HEK293 (cell line): ENCODE data around the gene AMPD3.

Experiments
- CTCF ChIA-PET: fragments of 350-600 bp; formaldehyde crosslinking; extraction: SDS; loops from one replicate; lab custom pipeline; 2021; ENCODE audit warnings: antibody characterized with exemption; lab: Yijun Ruan, JAX
- POLR2A ChIA-PET: fragments of 300-600 bp; formaldehyde crosslinking; extraction: SDS; loops from one replicate; lab custom pipeline; 2020; ENCODE audit warnings: antibody characterized with exemption, inconsistent platforms; lab: Yijun Ruan, JAX
- H3K27ac ChIP-seq: fragments of 200-500 bp; sonication (Bioruptor generic); 2 replicates; pipeline ENCODE4 v1.5.1; 2014; ENCODE audit warnings: low read depth, low read length, control low read depth, inconsistent platforms; ENCODE audit errors: extremely low read depth
- H3K36me3 ChIP-seq, 2 experiments: fragments of 200-500 bp in 1 of 2; sonication (Bioruptor generic) in 1 of 2; 1 replicate in 1 of 2; 2 replicates in 1 of 2; pipeline ENCODE4 v1.5.1; 2014 to 2017; ENCODE audit warnings: inconsistent platforms in 2 of 2, low read length in 2 of 2; ENCODE audit not compliant: control insufficient read depth in 2 of 2, insufficient read depth in 1 of 2
- H3K4me1 ChIP-seq: fragments of 200-500 bp; sonication (Bioruptor generic); 2 replicates; pipeline ENCODE4 v1.5.1; 2014; ENCODE audit warnings: mild to moderate bottlenecking, low read length, inconsistent platforms; ENCODE audit not compliant: control insufficient read depth, insufficient read depth
- H3K4me3 ChIP-seq: 2 replicates; pipeline ENCODE4 v1.5.1; 2011; ENCODE audit warnings: low read depth, mild to moderate bottlenecking, control low read depth, low read length, moderate library complexity
- H3K9me3 ChIP-seq: fragments of 200-500 bp; sonication (Bioruptor generic); 2 replicates; pipeline ENCODE4 v1.5.1; 2014; ENCODE audit warnings: low read depth, low read length, inconsistent platforms; ENCODE audit not compliant: control insufficient read depth, insufficient read depth
- INSM2 ChIP-seq: fragments of 450-650 bp; formaldehyde crosslinking; IDR thresholded peaks from 2 replicates; pipeline ENCODE4 v1.5.1; 2016; ENCODE audit warnings: missing biosample characterization, missing genetic modification characterization
- SCRT2 ChIP-seq: fragments of 450-650 bp; formaldehyde crosslinking; IDR thresholded peaks from 2 replicates; pipeline ENCODE4 v1.5.1; 2016; ENCODE audit warnings: missing biosample characterization, missing genetic modification characterization
- SETDB1 ChIP-seq: IDR thresholded peaks from one replicate; pipeline ENCODE4 v1.6.1; 2017; ENCODE audit warnings: mild to moderate bottlenecking, low read length, moderate library complexity, mixed read lengths; ENCODE audit not compliant: insufficient read length
- TCF7L2 ChIP-seq: IDR thresholded peaks from 2 replicates; pipeline ENCODE4 v1.6.1; 2011; ENCODE audit warnings: low read depth, mild to moderate bottlenecking, inconsistent platforms, low read length, moderate library complexity, borderline replicate concordance
- WT1 ChIP-seq: fragments of 450-650 bp; formaldehyde crosslinking; IDR thresholded peaks from 2 replicates; pipeline ENCODE4 v1.5.1; 2016; ENCODE audit warnings: missing biosample characterization, missing genetic modification characterization
- ZFP3 ChIP-seq: fragments of 450-650 bp; formaldehyde crosslinking; IDR thresholded peaks from 2 replicates; pipeline ENCODE4 v1.5.1; 2016; ENCODE audit warnings: low read depth, missing biosample characterization, missing genetic modification characterization
- ZNF140 ChIP-seq: fragments of 450-650 bp; formaldehyde crosslinking; IDR thresholded peaks from 2 replicates; pipeline ENCODE4 v1.5.1; 2016; ENCODE audit warnings: missing biosample characterization, missing genetic modification characterization
- ZNF274 ChIP-seq, 2 experiments: fragments of 200-500 bp in 1 of 2; fragments of 450-650 bp in 1 of 2; sonication (Bioruptor generic) in 1 of 2; formaldehyde crosslinking in 1 of 2; IDR thresholded peaks; 2 replicates each; pipeline versions ENCODE4 v1.5.1 to v1.6.1; 2014 to 2016; ENCODE audit warnings: borderline replicate concordance in 1 of 2, inconsistent platforms in 1 of 2, low read length in 1 of 2, missing biosample characterization in 1 of 2, missing genetic modification characterization in 1 of 2
- ZNF362 ChIP-seq: fragments of 450-650 bp; formaldehyde crosslinking; IDR thresholded peaks from 2 replicates; pipeline ENCODE4 v1.5.1; 2016; ENCODE audit warnings: missing biosample characterization, missing genetic modification characterization
- ZNF398 ChIP-seq: fragments of 450-650 bp; formaldehyde crosslinking; IDR thresholded peaks from 2 replicates; pipeline ENCODE4 v1.5.1; 2017; ENCODE audit warnings: missing biosample characterization, missing genetic modification characterization
- ZNF433 ChIP-seq: fragments of 450-650 bp; formaldehyde crosslinking; IDR thresholded peaks from 2 replicates; pipeline ENCODE4 v1.5.1; 2016; ENCODE audit warnings: missing biosample characterization, missing genetic modification characterization, low read depth
- ZNF513 ChIP-seq: fragments of 450-650 bp; IDR thresholded peaks from 2 replicates; pipeline ENCODE4 v1.5.1; 2018; ENCODE audit warnings: missing biosample characterization, missing genetic modification characterization
- ZNF521 ChIP-seq: fragments of 450-650 bp; formaldehyde crosslinking; IDR thresholded peaks from 2 replicates; pipeline ENCODE4 v1.5.1; 2017; ENCODE audit warnings: missing biosample characterization, mild to moderate bottlenecking, missing genetic modification characterization
- ZNF621 ChIP-seq: fragments of 450-650 bp; formaldehyde crosslinking; IDR thresholded peaks from 2 replicates; pipeline ENCODE4 v1.5.1; 2017; ENCODE audit warnings: missing biosample characterization, missing genetic modification characterization
- ZNF692 ChIP-seq: fragments of 450-650 bp; formaldehyde crosslinking; IDR thresholded peaks from 2 replicates; pipeline ENCODE4 v1.5.1; 2016; ENCODE audit warnings: missing biosample characterization, missing genetic modification characterization
- TF ChIP-seq, protein P1 (sequence below): fragments of 450-650 bp; formaldehyde crosslinking; IDR thresholded peaks from 2 replicates; pipeline ENCODE4 v1.5.1; 2016; ENCODE audit warnings: missing biosample characterization, missing genetic modification characterization
- TF ChIP-seq, protein P2 (sequence below): fragments of 450-650 bp; formaldehyde crosslinking; conservative IDR thresholded peaks from 2 replicates; pipeline ENCODE4 v1.5.1; 2016; ENCODE audit warnings: low read depth, missing biosample characterization, missing genetic modification characterization

Gene AMPD3

DNA sequence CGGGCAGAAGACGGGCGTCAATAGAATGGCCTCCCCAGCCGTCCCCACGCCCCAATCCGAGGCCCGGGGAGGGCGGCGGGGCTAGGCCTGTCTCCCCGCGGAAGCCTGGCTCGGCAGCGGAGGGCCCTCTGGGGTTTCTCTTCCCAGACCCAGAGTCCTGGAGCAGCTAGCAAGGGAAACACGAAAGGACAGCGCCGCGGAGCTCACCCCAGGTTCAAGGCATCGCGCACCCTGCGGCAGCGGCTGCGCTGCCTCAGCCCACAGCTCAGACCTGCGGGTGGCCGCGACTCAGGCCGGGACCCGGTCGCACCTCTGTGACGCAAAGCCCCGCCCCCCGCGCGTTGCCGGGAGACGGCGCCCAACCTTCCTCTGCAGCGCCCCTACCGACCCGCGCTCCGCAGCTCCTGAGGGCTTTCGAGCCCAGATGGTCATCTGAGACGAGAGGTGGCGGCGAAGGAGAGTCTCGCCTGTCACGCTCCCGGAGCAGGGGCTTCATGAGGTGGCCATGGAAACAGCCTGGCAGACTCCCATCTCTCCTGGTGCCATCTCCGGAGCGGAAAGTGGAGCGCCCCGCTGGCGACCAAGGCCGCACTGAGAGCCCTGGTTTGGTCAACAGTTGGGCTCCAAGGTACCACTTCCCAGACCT lies 86.0 kb downstream of the AMPD3 start, which contains the start of gene RNF141 (continued):
- TF ChIP-seq ZNF513 (tag by site-specific recombination) = no peak
- no peak for TF ChIP-seq WT1 (tag by site-specific recombination)
- TF ChIP-seq, protein P1, sequence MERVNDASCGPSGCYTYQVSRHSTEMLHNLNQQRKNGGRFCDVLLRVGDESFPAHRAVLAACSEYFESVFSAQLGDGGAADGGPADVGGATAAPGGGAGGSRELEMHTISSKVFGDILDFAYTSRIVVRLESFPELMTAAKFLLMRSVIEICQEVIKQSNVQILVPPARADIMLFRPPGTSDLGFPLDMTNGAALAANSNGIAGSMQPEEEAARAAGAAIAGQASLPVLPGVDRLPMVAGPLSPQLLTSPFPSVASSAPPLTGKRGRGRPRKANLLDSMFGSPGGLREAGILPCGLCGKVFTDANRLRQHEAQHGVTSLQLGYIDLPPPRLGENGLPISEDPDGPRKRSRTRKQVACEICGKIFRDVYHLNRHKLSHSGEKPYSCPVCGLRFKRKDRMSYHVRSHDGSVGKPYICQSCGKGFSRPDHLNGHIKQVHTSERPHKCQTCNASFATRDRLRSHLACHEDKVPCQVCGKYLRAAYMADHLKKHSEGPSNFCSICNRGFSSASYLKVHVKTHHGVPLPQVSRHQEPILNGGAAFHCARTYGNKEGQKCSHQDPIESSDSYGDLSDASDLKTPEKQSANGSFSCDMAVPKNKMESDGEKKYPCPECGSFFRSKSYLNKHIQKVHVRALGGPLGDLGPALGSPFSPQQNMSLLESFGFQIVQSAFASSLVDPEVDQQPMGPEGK (tag by site-specific recombination) = peak; percentile 73

GRCh38 chr11:10541561-10541930 lies 86.5 kb downstream of the AMPD3 start:
- H3K27ac ChIP-seq = no peak overlapping the region
- no peaks in the 10 kb centered on the region for H3K4me1 ChIP-seq
- H3K4me3 ChIP-seq = peak overlapping the region; percentile 51
- CTCF ChIA-PET = interaction anchor here (0.7 to 3.1 kb wide), 21 partner anchors 9 to 229 kb away, joined by 3 to 25 read pairs (median 4); no protein-coding TSS in a partner anchor
- no peaks in the 10 kb centered on the region for H3K36me3 ChIP-seq
- POLR2A ChIA-PET = interaction anchor here (0.6 to 2.3 kb wide), 11 partner anchors 9 to 1490 kb away, joined by 3 to 13 read pairs (median 3); partner anchors contain the start of genes ADM and AMPD3
- no peak for TF ChIP-seq ZNF274 (IDR thresholded peaks at IDR 0.05; ENCODE audit: low read length)
- no peak for TF ChIP-seq ZNF274 (tag by site-specific recombination; IDR thresholded peaks at IDR 0.05; ENCODE audit: borderline replicate concordance)
- TF ChIP-seq ZNF433 = no peak
- no peak for TF ChIP-seq TCF7L2
- TF ChIP-seq, protein P2, sequence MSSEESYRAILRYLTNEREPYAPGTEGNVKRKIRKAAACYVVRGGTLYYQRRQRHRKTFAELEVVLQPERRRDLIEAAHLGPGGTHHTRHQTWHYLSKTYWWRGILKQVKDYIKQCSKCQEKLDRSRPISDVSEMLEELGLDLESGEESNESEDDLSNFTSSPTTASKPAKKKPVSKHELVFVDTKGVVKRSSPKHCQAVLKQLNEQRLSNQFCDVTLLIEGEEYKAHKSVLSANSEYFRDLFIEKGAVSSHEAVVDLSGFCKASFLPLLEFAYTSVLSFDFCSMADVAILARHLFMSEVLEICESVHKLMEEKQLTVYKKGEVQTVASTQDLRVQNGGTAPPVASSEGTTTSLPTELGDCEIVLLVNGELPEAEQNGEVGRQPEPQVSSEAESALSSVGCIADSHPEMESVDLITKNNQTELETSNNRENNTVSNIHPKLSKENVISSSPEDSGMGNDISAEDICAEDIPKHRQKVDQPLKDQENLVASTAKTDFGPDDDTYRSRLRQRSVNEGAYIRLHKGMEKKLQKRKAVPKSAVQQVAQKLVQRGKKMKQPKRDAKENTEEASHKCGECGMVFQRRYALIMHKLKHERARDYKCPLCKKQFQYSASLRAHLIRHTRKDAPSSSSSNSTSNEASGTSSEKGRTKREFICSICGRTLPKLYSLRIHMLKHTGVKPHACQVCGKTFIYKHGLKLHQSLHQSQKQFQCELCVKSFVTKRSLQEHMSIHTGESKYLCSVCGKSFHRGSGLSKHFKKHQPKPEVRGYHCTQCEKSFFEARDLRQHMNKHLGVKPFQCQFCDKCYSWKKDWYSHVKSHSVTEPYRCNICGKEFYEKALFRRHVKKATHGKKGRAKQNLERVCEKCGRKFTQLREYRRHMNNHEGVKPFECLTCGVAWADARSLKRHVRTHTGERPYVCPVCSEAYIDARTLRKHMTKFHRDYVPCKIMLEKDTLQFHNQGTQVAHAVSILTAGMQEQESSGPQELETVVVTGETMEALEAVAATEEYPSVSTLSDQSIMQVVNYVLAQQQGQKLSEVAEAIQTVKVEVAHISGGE (tag by site-specific recombination) = no peak
- TF ChIP-seq ZNF692 (tag by site-specific recombination) = no peak
- no peak for TF ChIP-seq ZNF621 (tag by site-specific recombination)
- no peak for TF ChIP-seq ZNF521
- no peak for TF ChIP-seq INSM2 (tag by site-specific recombination)
- TF ChIP-seq ZNF140 = no peak
- no peak for TF ChIP-seq ZNF362
- no peak for TF ChIP-seq SETDB1
- TF ChIP-seq SCRT2 (tag by site-specific recombination) = no peak
- no peak for TF ChIP-seq ZFP3 (tag by site-specific recombination)
- TF ChIP-seq ZNF398 (tag by site-specific recombination) = no peak
- H3K9me3 ChIP-seq = no peaks in the 10 kb centered on the region
